ENCODE measurements around the gene GRM8.

GRCh38 chr7:126842451-126842850 lies 410.3 kb downstream of the GRM8 start:
- TF ChIP-seq CTCF (IDR thresholded peaks at IDR 0.05; ENCODE audit: low read length): no peak
- no peak for TF ChIP-seq EZH2 (IDR thresholded peaks at IDR 0.05; ENCODE audit: borderline replicate concordance, low read length)
